Measurements from ENCODE around the gene ATP8B4.

The ATP8B4 gene

DNA sequence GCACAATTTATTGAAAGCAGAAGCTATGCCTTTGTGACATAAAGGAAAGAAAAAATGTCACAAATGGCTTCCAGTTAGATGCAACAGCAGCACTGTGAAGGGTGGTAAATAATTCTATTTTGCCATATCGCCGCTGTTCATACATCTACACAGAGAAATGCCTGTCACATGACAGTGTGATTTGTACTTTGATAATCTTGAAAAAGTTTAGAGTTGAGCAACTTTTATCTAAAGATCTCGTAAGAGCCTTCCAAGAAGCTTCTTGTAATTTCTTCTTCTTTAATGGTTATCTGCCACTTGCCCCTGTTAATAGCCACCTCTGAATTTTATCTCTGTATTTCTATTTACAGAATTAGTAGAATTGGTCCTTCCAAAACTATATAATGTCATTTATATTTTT, 192.3 kb downstream of the ATP8B4 start:
- in situ Hi-C loops (cut with MboI; ENCODE audit: low sequenced_read_pairs) = no loop called here
- Histone ChIP-seq H3K9me3 (no peaks in the 10 kb centered on the region), H3K4me3 (no peak overlapping the region), H3K27me3 (ENCODE audit: low read depth) (no peaks in the 10 kb centered on the region), H3K4me1 (no peaks in the 10 kb centered on the region), H3K36me3 (replicated peaks) (no peaks in the 10 kb centered on the region)
- DNase-seq (ENCODE audit: low spot score in 2 of 2) = no peak

DNA sequence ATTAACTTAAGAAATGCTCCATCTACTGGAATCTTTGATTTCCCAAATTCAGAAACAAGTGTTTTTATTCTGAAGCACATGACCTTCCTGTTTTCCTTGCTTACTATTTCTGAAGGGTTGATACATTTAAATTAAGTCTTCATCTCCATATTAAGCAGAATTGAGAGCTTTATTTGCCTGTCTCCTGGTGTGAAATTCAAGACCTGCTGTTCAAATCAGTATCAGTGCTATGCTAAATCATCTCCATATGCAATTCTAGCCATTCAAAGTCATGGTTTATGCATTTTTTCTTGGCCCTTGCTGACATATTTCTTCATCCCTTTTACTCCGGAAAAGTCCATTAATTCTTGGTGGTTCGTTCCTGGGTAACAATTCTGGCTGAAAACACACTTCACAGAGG, 195.4 kb downstream of the ATP8B4 start:
- in situ Hi-C loops (cut with MboI; ENCODE audit: low sequenced_read_pairs) = no loop called here
- DNase-seq (ENCODE audit: low spot score in 2 of 2) = no peak
- Histone ChIP-seq H3K36me3 (replicated peaks) (no peaks in the 10 kb centered on the region), H3K4me1 (no peaks in the 10 kb centered on the region), H3K4me3 (no peak overlapping the region), H3K9me3 (no peaks in the 10 kb centered on the region), H3K27me3 (ENCODE audit: low read depth) (no peaks in the 10 kb centered on the region)

DNA sequence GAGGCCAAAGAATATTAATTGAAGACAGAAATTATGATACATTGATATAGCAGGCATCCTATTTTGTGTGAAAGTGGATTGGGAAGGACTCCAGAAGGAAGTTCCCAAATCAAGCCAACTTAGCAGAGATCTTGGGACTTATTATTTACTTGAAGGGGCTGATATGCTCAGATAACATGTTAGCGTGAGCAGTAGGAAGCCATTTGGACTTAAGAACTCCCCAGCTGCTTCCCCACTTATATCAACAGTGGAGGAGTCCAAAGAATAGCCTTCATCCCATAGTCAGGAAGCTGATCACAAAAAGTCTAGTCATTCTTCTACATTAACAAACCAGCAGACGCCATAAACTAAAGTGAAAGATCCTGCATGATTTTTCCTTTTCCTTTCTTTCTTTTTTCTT, 200.0 kb downstream of the ATP8B4 start:
- no peaks in the 10 kb centered on the region for H3K4me1 ChIP-seq
- no peaks in the 10 kb centered on the region for H3K36me3 ChIP-seq (replicated peaks)
- DNase-seq (ENCODE audit: low spot score in 2 of 2) = no peak
- in situ Hi-C loops (cut with MboI; ENCODE audit: low sequenced_read_pairs) = no loop called here
- no peaks in the 10 kb centered on the region; the same call in 1 of the 2 replicates for H3K9me3 ChIP-seq
- no peak overlapping the region for H3K4me3 ChIP-seq
- H3K27me3 ChIP-seq (ENCODE audit: low read depth) = no peaks in the 10 kb centered on the region; the same call in 1 of the 2 replicates

DNA sequence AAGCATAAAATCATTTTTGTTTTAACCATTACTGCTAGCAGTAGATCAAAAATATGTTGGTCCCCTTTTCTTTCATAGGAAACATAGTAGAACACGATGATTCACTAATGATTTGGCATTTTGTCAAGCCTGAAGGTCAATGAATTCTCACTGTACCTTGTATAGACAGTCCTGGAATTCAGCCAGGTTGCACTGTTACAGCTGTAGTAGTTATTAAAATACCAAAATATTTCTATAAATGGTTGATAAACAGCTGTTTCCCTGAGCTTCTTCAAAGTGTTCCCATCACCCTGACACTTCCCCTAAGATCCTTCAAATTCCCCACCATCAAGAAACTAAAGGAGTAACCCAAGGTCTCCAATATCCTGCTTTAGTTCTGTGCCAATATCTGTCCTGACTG, 200.9 kb downstream of the ATP8B4 start:
- no peaks in the 10 kb centered on the region for H3K36me3 ChIP-seq (replicated peaks)
- no peaks in the 10 kb centered on the region; the same call in 1 of the 2 replicates for H3K9me3 ChIP-seq
- no peak for DNase-seq (ENCODE audit: low spot score in 2 of 2)
- in situ Hi-C loops (cut with MboI; ENCODE audit: low sequenced_read_pairs) = no loop called here
- H3K4me1 ChIP-seq = no peaks in the 10 kb centered on the region
- H3K27me3 ChIP-seq (ENCODE audit: low read depth) = no peaks in the 10 kb centered on the region; the same call in 1 of the 2 replicates
- no peak overlapping the region for H3K4me3 ChIP-seq

DNA sequence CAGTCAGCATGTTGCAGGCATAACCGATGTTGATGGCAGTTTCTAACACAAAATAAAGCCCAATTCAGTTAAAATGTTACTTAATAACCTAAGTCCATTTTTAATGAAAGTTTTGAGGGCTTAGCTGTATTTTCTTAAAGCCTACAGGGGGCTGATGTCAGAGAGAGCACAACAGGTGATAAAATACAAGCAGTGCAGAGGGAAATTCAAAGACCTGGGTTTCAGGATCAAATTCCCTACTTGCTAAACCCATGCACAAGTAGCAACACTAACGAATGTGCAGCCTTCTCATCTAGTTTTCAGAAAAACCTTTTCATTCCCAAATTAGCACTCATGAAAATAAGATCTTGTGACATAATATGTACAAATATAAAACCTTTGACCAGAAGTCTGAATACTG, 202.0 kb downstream of the ATP8B4 start:
- H3K4me1 ChIP-seq = no peaks in the 10 kb centered on the region
- H3K27me3 ChIP-seq (ENCODE audit: low read depth) = no peaks in the 10 kb centered on the region; the same call in 1 of the 2 replicates
- DNase-seq (ENCODE audit: low spot score in 2 of 2) = no peak
- in situ Hi-C loops (cut with MboI; ENCODE audit: low sequenced_read_pairs) = no loop called here
- no peaks in the 10 kb centered on the region for H3K36me3 ChIP-seq (replicated peaks)
- no peaks in the 10 kb centered on the region; the same call in 1 of the 2 replicates for H3K9me3 ChIP-seq
- H3K4me3 ChIP-seq = no peak overlapping the region

DNA sequence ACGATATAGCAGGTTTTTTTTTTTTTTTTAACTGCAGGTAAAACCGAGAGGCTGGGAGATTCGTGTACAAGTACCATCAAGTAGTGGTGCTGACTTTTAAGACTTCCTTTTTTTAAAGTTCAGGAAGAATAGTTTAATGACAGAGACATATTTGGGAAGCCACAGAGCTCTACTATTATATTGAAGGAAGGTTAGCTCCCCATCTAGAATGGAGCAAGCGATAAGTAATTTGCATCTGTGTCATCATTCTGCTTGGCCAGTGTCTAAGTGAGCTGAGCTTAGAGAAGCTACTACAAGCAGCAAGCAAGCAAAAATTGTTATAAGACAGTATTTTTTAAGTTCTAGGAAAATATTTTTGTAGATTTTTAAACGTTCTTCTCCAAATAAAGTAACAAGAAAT, 203.2 kb downstream of the ATP8B4 start:
- H3K4me1 ChIP-seq = no peaks in the 10 kb centered on the region
- no peaks in the 10 kb centered on the region; the same call in 1 of the 2 replicates for H3K9me3 ChIP-seq
- no peak for DNase-seq (ENCODE audit: low spot score in 2 of 2)
- no peaks in the 10 kb centered on the region; the same call in 1 of the 2 replicates for H3K27me3 ChIP-seq (ENCODE audit: low read depth)
- H3K4me3 ChIP-seq = no peak overlapping the region
- no peaks in the 10 kb centered on the region for H3K36me3 ChIP-seq (replicated peaks)
- in situ Hi-C loops (cut with MboI; ENCODE audit: low sequenced_read_pairs) = no loop called here

DNA sequence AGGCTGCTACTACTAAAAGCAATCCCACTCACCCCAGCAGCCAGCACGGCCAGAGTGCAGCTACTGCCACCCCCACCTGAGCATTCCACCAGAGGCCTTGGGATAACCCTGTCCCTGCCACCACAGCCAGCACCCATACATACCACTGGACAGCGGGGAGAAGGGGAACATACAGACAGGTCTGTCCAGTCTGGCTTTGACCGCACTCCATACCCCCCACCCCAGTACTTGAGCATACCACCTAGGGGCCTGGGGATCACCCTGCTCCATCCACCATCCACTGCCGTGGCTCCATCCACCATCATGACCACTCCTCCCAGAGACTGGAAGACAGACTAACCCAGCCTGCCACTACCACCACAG, 210.1 kb downstream of the ATP8B4 start:
- in situ Hi-C loops (cut with MboI; ENCODE audit: low sequenced_read_pairs) = no loop called here
- DNase-seq (ENCODE audit: low spot score in 2 of 2) = no peak

DNA sequence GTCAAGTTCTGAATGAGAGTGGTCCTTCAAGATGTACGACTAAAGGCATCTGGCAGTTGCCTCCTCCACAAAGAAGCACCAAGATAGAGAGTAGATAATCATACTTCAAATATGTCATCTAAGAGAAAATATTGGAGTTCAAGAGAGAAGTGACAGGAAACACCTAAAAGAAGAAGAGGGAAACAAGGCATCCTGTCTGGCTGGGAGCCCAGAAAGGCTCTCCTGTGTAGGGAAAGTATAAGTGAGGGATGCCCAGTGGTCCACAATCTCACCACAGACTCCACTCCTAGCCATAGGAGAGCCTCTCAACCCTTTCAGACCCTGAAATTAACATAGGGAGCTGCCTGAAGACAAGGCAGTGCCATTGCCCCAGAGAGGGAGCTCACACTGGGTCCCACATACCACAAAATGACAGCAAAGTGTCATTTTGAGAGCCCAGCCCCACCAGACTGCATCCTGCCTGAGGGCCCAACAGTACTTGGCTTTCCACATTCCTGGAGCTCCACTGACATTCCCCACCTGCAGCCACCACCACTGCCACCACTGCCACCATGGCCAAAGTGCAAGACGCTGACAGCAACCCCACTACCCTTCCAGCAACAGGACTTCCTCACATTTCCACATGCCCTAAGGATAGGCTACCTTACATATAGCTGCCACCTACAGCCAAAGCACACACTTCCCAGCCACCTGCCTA, 210.6 kb downstream of the ATP8B4 start:
- no peaks in the 10 kb centered on the region for H3K36me3 ChIP-seq (replicated peaks)
- DNase-seq (ENCODE audit: low spot score in 2 of 2) = no peak
- no peak overlapping the region for H3K4me3 ChIP-seq
- H3K9me3 ChIP-seq = no peaks in the 10 kb centered on the region
- no peaks in the 10 kb centered on the region for H3K4me1 ChIP-seq
- in situ Hi-C loops (cut with MboI; ENCODE audit: low sequenced_read_pairs) = no loop called here
- H3K27me3 ChIP-seq (ENCODE audit: low read depth) = no peaks in the 10 kb centered on the region

More for the DNA sequence above, 210.1 kb downstream of the ATP8B4 start:
- no peaks in the 10 kb centered on the region for H3K4me1 ChIP-seq
- H3K27me3 ChIP-seq (ENCODE audit: low read depth) = no peaks in the 10 kb centered on the region
- H3K36me3 ChIP-seq (replicated peaks) = no peaks in the 10 kb centered on the region
- no peak overlapping the region for H3K4me3 ChIP-seq
- no peaks in the 10 kb centered on the region for H3K9me3 ChIP-seq

DNA sequence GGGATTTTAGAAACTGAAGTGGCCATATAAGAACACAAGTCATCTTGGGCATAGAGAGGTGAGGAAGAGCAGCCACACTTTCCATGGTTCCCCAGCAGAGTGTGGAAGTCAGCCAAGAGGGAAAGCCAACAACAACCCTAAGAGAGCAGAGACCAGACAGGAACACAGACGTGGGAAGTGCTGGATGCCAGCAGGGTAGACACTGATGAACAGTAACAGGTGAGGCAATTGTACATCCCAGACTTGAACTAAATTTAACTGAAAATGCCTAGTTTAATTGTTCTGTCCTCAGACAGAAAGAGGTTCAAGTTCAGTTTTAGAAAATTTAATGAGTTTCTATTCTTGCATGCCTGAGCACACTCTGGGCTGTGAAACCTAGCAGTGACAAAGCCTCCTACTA, 212.1 kb downstream of the ATP8B4 start:
- Histone ChIP-seq H3K4me3 (no peak overlapping the region), H3K9me3 (no peaks in the 10 kb centered on the region), H3K27me3 (ENCODE audit: low read depth) (no peaks in the 10 kb centered on the region), H3K36me3 (replicated peaks) (no peaks in the 10 kb centered on the region), H3K4me1 (peaks cover 3% of the 10 kb centered on the region)
- DNase-seq (ENCODE audit: low spot score in 2 of 2) = no peak
- in situ Hi-C loops (cut with MboI; ENCODE audit: low sequenced_read_pairs) = no loop called here

DNA sequence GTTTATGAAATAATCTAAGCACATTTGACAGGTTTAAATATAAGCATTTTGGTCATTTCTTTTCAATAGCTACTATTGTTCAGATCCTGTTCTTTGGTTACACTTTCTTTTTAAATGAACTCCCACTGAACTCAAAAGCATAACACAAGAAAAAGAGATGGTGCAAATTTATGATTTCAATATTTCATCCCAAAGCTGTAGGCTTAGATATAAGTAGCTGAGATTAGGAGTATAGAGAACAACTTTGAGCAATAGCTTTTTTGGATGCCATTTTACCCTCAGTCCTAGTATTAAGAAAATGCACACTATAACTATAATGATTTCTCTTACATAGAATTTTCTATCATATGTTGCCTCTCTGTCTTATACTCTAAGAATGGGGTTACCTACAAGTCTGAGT, 213.8 kb downstream of the ATP8B4 start:
- in situ Hi-C loops (cut with MboI; ENCODE audit: low sequenced_read_pairs) = no loop called here
- DNase-seq (ENCODE audit: low spot score in 2 of 2) = no peak
- Histone ChIP-seq H3K27me3 (ENCODE audit: low read depth) (no peaks in the 10 kb centered on the region), H3K36me3 (replicated peaks) (no peaks in the 10 kb centered on the region), H3K9me3 (no peaks in the 10 kb centered on the region), H3K4me1 (peaks cover 20% of the 10 kb centered on the region), H3K4me3 (no peak overlapping the region)

DNA sequence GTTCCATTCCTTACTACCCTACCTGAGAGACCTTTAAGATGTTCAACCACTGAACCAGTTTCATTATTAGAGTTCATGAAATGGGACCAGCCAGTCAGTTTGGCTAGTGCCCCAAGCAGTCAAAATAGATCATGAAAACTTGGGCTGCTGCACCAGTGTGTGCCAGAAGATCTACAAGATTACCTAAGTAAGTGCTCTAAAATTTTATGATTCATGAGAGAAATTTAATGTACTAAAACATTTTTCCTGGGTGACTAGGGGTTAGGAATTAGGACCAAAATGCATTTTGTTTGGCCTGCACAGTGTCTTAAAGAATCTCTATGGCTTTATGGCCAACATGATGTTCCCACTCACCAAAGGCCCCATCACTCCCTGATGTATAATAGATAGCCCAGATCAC, 214.7 kb downstream of the ATP8B4 start:
- in situ Hi-C loops (cut with MboI; ENCODE audit: low sequenced_read_pairs) = no loop called here
- no peak overlapping the region for H3K4me3 ChIP-seq
- no peaks in the 10 kb centered on the region for H3K36me3 ChIP-seq (replicated peaks)
- no peaks in the 10 kb centered on the region for H3K9me3 ChIP-seq
- peaks cover 30% of the 10 kb centered on the region for H3K4me1 ChIP-seq
- no peaks in the 10 kb centered on the region for H3K27me3 ChIP-seq (ENCODE audit: low read depth)
- DNase-seq (ENCODE audit: low spot score in 2 of 2) = no peak

DNA sequence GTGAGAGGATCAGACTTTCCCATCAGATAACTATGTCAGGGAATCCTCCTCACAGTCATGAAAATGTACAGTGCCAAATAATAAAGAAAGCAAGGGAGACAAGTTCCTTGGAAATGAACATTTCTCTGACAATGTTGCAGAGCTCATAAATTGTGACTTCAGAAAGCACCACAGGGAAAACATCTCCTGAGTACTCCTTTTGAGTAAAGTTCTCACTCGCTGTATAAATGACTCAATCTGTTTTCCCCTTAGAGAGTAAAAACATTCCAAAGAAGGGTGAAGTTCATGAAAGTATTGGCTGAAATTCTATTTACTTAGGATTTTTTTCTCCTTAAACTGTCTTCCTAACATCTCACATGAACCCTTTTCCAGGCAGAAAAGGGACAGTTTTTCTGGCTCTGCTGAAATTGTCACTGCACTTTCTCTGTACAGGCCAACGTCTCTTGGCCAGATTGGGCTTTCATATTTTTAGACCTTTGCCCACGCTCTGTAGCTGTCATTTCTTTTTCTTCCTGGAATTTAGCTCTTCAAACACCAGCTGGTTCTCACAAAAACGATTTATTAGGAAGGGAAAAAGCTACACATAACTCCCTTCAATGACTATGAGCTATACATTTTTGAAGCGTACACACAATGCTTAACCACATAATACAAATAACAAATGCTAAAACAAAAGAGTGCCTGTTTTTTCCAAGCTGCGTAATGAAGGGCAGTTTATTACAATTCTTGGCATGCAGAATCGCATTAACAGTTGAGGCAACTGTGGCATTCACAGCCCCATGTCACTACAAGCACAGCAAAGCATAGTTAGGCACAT, 216.1 kb downstream of the ATP8B4 start:
- no peaks in the 10 kb centered on the region for H3K27me3 ChIP-seq (ENCODE audit: low read depth)
- no peak overlapping the region for H3K4me3 ChIP-seq
- H3K36me3 ChIP-seq (replicated peaks) = no peaks in the 10 kb centered on the region
- peaks cover 35% of the 10 kb centered on the region for H3K4me1 ChIP-seq
- no peak for DNase-seq (ENCODE audit: low spot score in 2 of 2)
- H3K9me3 ChIP-seq = no peaks in the 10 kb centered on the region
- in situ Hi-C loops (cut with MboI; ENCODE audit: low sequenced_read_pairs) = no loop called here

DNA sequence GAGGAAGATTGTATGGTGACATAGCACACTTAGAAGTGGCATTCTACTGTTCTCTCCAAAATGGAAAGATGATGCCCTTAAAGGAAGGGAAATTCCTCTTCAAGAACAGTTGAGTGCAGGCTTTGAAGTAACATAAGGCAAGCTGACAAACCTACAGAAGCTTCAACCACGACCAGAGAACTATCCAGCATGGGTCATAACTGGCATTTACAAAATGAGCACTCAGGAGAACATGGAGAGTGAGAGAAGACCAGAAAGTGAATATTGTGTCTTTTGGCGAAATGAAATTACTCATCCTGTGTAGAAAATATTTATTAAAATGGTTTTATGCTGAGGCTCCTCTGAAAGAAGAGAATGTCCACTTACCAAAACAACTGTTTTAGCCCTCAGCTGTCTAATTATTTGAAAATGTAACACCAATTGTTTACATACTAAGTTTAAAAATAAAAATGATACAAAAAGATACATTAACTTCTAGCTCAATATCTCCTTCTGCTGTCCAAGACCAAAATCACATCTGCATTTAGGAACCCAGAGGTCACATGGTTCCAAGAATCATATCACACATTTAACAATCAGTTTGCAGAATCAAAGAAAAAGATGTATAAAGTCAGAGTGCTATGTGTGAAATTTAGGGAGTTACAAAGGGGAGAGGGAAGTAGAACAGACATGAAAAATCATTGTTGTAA, 216.9 kb downstream of the ATP8B4 start:
- Histone ChIP-seq H3K9me3 (no peaks in the 10 kb centered on the region), H3K4me1 (peaks cover 35% of the 10 kb centered on the region), H3K4me3 (no peak overlapping the region), H3K36me3 (replicated peaks) (no peaks in the 10 kb centered on the region), H3K27me3 (ENCODE audit: low read depth) (no peaks in the 10 kb centered on the region)
- DNase-seq (ENCODE audit: low spot score in 2 of 2) = no peak
- in situ Hi-C loops (cut with MboI; ENCODE audit: low sequenced_read_pairs) = no loop called here

DNA sequence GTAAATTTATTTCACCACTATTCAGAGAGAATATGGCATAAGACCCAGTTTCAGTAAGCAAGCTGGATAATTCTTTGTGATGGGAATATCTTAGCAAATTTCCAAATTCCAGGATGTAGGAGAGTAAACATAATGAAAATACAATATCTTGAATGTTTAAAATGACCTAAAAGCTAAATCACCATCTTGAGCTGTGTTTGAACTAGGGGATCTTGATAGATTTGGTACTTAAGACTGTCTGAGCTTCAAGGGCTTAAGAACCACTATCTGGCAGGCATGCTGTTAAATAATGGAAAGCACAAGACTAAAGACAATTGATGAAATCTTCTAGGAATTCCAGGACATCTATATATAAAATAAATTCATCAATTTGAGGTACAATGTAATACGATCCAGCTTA, 217.7 kb downstream of the ATP8B4 start:
- Histone ChIP-seq H3K9me3 (no peaks in the 10 kb centered on the region), H3K4me3 (no peak overlapping the region), H3K27me3 (ENCODE audit: low read depth) (no peaks in the 10 kb centered on the region), H3K36me3 (replicated peaks) (no peaks in the 10 kb centered on the region), H3K4me1 (peaks cover 43% of the 10 kb centered on the region)
- no peak for DNase-seq (ENCODE audit: low spot score in 2 of 2)
- in situ Hi-C loops (cut with MboI; ENCODE audit: low sequenced_read_pairs) = no loop called here

Data from HAP-1 (cell line).